Smooth muscle cell (in vitro differentiated cells): Measurements from ENCODE around the gene CYB5R3. TPM values are rescaled to one million over a fixed set of nuclear protein-coding genes. Genes with fewer than 3 reads are reported as not detected.

Experiments
- DNase-seq: peaks from one replicate; lab custom pipeline; 2025; ENCODE audit not compliant: unreplicated experiment; lab: John Stamatoyannopoulos, UW
- H2AFZ ChIP-seq: fragments of 200-600 bp; sonication (generic); 2 replicates; pipeline ENCODE4 v1.6.0; 2016; ENCODE audit warnings: antibody characterized with exemption, low read depth, mild to moderate bottlenecking
- H3F3A ChIP-seq: fragments of 200-600 bp; sonication (generic); 2 replicates; pipeline ENCODE4 v1.6.0; 2017; ENCODE audit warnings: antibody characterized with exemption, low read depth
- H3K27ac ChIP-seq: fragments of 200-600 bp; sonication (generic); 2 replicates; pipeline ENCODE4 v1.5.1; 2016; ENCODE audit warnings: low read depth, mild to moderate bottlenecking
- H3K27me3 ChIP-seq: fragments of 200-600 bp; sonication (generic); 2 replicates; pipeline ENCODE4 v1.6.1; 2016; ENCODE audit warnings: low read depth, mild to moderate bottlenecking
- H3K36me3 ChIP-seq: fragments of 200-600 bp; sonication (generic); 2 replicates; pipeline ENCODE4 v1.5.1; 2016; ENCODE audit warnings: low read depth
- H3K4me1 ChIP-seq: fragments of 200-600 bp; sonication (generic); 2 replicates; pipeline ENCODE4 v1.5.1; 2016; ENCODE audit warnings: low read depth
- H3K4me2 ChIP-seq: fragments of 200-600 bp; sonication (generic); 2 replicates; pipeline ENCODE4 v1.6.0; 2016; ENCODE audit warnings: mild to moderate bottlenecking
- H3K4me3 ChIP-seq: fragments of 200-600 bp; sonication (generic); 2 replicates; pipeline ENCODE4 v1.5.1; 2016; ENCODE audit warnings: mild to moderate bottlenecking
- H3K79me2 ChIP-seq: fragments of 200-600 bp; sonication (generic); 2 replicates; pipeline ENCODE4 v1.6.0; 2016; ENCODE audit warnings: low read depth, mild to moderate bottlenecking
- H3K9ac ChIP-seq: fragments of 200-600 bp; sonication (generic); 2 replicates; pipeline ENCODE4 v1.6.0; 2016; ENCODE audit warnings: low read depth
- H3K9me3 ChIP-seq: fragments of 200-600 bp; sonication (generic); replicated peaks from 2 replicates; pipeline ENCODE4 v1.5.1; 2016; ENCODE audit warnings: low read depth
- H4K20me1 ChIP-seq: fragments of 200-600 bp; sonication (generic); 2 replicates; pipeline ENCODE4 v1.6.0; 2016; ENCODE audit warnings: low read depth
- CTCF ChIP-seq: fragments of 200-600 bp; sonication (generic); IDR thresholded peaks from 2 replicates; pipeline ENCODE4 v1.5.1; 2017; ENCODE audit warnings: borderline replicate concordance, mild to moderate bottlenecking, antibody characterized with exemption; ENCODE audit not compliant: insufficient read depth, poor library complexity, severe bottlenecking
- WGBS: methylation state at CpG from one replicate; pipeline ENCODE4 v1.1.7; 2016; ENCODE audit warnings: low lambda C conversion rate; 5-methylcytosine and 5-hydroxymethylcytosine counted together
- polyA plus RNA-seq: library from polyadenylated mRNA; unstranded; fragments of >200 nt; fragmentation: Nextera tagmentation; extraction: Ambion mirVana; gene quantifications from 2 replicates; pipeline ENCODE4 v1.2.1, GENCODE V29; 2016
- total RNA-seq: library from RNA; depleted of rRNA; stranded (reverse); fragments of >200 nt; gene quantifications from 2 replicates; pipeline ENCODE4 v1.2.3, GENCODE V29; 2014

CYB5R3 gene
- total and polyA plus RNA-seq, 2 experiments from 2014 or later = 76.8 to 365 TPM

GRCh38 chr22:42586381-42586780 is 62.8 kb downstream of the CYB5R3 start:
- Histone ChIP-seq H3K4me3 (no peak overlapping the region), H3K27me3 (no peaks in the 10 kb centered on the region), H3K9ac (no peak overlapping the region), H3F3A (peaks cover 11% of the 10 kb centered on the region), H2AFZ (no peak overlapping the region), H3K4me1 (no peaks in the 10 kb centered on the region), H3K27ac (no peak overlapping the region), H3K4me2 (no peak overlapping the region), H3K79me2 (peaks cover 5% of the 10 kb centered on the region), H4K20me1 (peaks cover 11% of the 10 kb centered on the region), H3K36me3 (peaks cover 14% of the 10 kb centered on the region), H3K9me3 (no peaks in the 10 kb centered on the region)
- DNase-seq = no peak
- whole genome bisulfite sequencing = 91% methylated on average over 4 of the region's 4 CpGs
- TF ChIP-seq CTCF = no peak

GRCh38 chr22:42585096-42585495 is 64.1 kb downstream of the CYB5R3 start:
- Histone ChIP-seq H4K20me1 (peaks cover 5% of the 10 kb centered on the region), H3K27me3 (no peaks in the 10 kb centered on the region), H3K9me3 (no peaks in the 10 kb centered on the region), H3K4me2 (no peak overlapping the region), H3K79me2 (peaks cover 5% of the 10 kb centered on the region), H3K4me1 (no peaks in the 10 kb centered on the region), H3K9ac (no peak overlapping the region), H3K4me3 (no peak overlapping the region), H3F3A (peaks cover 11% of the 10 kb centered on the region), H3K36me3 (peaks cover 4% of the 10 kb centered on the region), H2AFZ (no peak overlapping the region), H3K27ac (no peak overlapping the region)
- no peak for TF ChIP-seq CTCF
- DNase-seq = no peak
- 97% methylated on average over 8 of the region's 8 CpGs for WGBS

- H3K27ac ChIP-seq = no peak overlapping the region
- peaks cover 5% of the 10 kb centered on the region for H3K79me2 ChIP-seq
- H3K36me3 ChIP-seq = no peaks in the 10 kb centered on the region
- no peaks in the 10 kb centered on the region for H4K20me1 ChIP-seq
- H3K9ac ChIP-seq = no peak overlapping the region
- no peaks in the 10 kb centered on the region for H3K4me1 ChIP-seq
- 98% methylated on average over 4 of the region's 4 CpGs for WGBS
- no peak for DNase-seq
- H3F3A ChIP-seq = peaks cover 11% of the 10 kb centered on the region
- no peak overlapping the region for H3K4me2 ChIP-seq
- no peak for TF ChIP-seq CTCF
- H3K4me3 ChIP-seq = no peak overlapping the region
- no peak overlapping the region for H2AFZ ChIP-seq
- no peaks in the 10 kb centered on the region for H3K27me3 ChIP-seq
- no peaks in the 10 kb centered on the region for H3K9me3 ChIP-seq
Measured at GRCh38 chr22:42584364-42584940, 64.7 kb downstream of the CYB5R3 start.

GRCh38 chr22:42582987-42583386 is 66.2 kb downstream of the CYB5R3 start:
- Histone ChIP-seq H2AFZ (no peak overlapping the region), H4K20me1 (no peaks in the 10 kb centered on the region), H3K36me3 (no peaks in the 10 kb centered on the region), H3K79me2 (peaks cover 5% of the 10 kb centered on the region), H3K4me2 (no peak overlapping the region), H3F3A (peaks cover 11% of the 10 kb centered on the region), H3K4me3 (no peak overlapping the region), H3K27me3 (no peaks in the 10 kb centered on the region), H3K9ac (no peak overlapping the region), H3K4me1 (no peaks in the 10 kb centered on the region), H3K27ac (no peak overlapping the region), H3K9me3 (no peaks in the 10 kb centered on the region)
- TF ChIP-seq CTCF = no peak
- DNase-seq = no peak
- WGBS = 86% methylated on average over 1 of the region's 1 CpG
